MM.1S (cell line): Measurements from ENCODE around the gene RPL12.

Experiments used
- DNase-seq: peaks from one replicate; pipeline ENCODE4 v3.0.0-alpha.2; 2015
- H2AFZ ChIP-seq: fragments of 300-600 bp; sonication (generic); 2 replicates; pipeline ENCODE4 v1.6.0; 2016; ENCODE audit warnings: antibody characterized with exemption, low read length
- H3F3A ChIP-seq: fragments of 300-600 bp; sonication (generic); 2 replicates; pipeline ENCODE4 v1.6.1; 2016; ENCODE audit warnings: mild to moderate bottlenecking, antibody characterized with exemption, low read length, moderate library complexity, mixed read lengths; ENCODE audit not compliant: insufficient read depth
- H3K27ac ChIP-seq: fragments of 300-600 bp; sonication (generic); 2 replicates; pipeline ENCODE4 v1.5.1; 2016; ENCODE audit warnings: mild to moderate bottlenecking, low read length
- H3K27me3 ChIP-seq: fragments of 300-600 bp; sonication (generic); replicated peaks from 2 replicates; pipeline ENCODE4 v1.6.0; 2016; ENCODE audit warnings: low read length; ENCODE audit not compliant: insufficient read depth
- H3K36me3 ChIP-seq: fragments of 300-600 bp; sonication (generic); replicated peaks from 2 replicates; pipeline ENCODE4 v1.6.1; 2016; ENCODE audit warnings: mild to moderate bottlenecking, low read length, mixed read lengths; ENCODE audit not compliant: insufficient read depth
- H3K4me1 ChIP-seq: fragments of 300-600 bp; sonication (generic); 2 replicates; pipeline ENCODE4 v1.6.1; 2016; ENCODE audit warnings: low read length, mixed read lengths
- H3K4me2 ChIP-seq: fragments of 300-600 bp; sonication (generic); 2 replicates; pipeline ENCODE4 v1.6.0; 2016; ENCODE audit warnings: low read depth, low read length
- H3K4me3 ChIP-seq: fragments of 300-600 bp; sonication (generic); 2 replicates; pipeline ENCODE4 v1.5.1; 2016; ENCODE audit warnings: low read length, mixed read lengths
- H3K79me2 ChIP-seq: fragments of 300-600 bp; sonication (generic); 2 replicates; pipeline ENCODE4 v1.6.1; 2016; ENCODE audit warnings: mixed run types, low read length, mixed read lengths
- H3K9ac ChIP-seq: fragments of 300-600 bp; sonication (generic); 2 replicates; pipeline ENCODE4 v1.6.1; 2016; ENCODE audit warnings: low read length, mixed read lengths
- H3K9me2 ChIP-seq: fragments of 300-600 bp; sonication (generic); replicated peaks from 2 replicates; pipeline ENCODE4 v1.6.1; 2016; ENCODE audit warnings: mild to moderate bottlenecking, low read length, mixed read lengths; ENCODE audit not compliant: insufficient read depth
- H3K9me3 ChIP-seq: fragments of 300-600 bp; sonication (generic); replicated peaks from 2 replicates; pipeline ENCODE4 v1.6.1; 2016; ENCODE audit warnings: mild to moderate bottlenecking, low read length, mixed read lengths; ENCODE audit not compliant: insufficient read depth
- H4K20me1 ChIP-seq: fragments of 300-600 bp; sonication (generic); 2 replicates; pipeline ENCODE4 v1.6.1; 2016; ENCODE audit warnings: mild to moderate bottlenecking, low read length, moderate library complexity, mixed read lengths; ENCODE audit not compliant: insufficient read depth
- EZH2 ChIP-seq: fragments of 300-600 bp; sonication (generic); optimal IDR thresholded peaks from 2 replicates; pipeline ENCODE3; 2017; ENCODE audit warnings: low read depth, mild to moderate bottlenecking, antibody characterized with exemption, low read length, mixed read lengths
- EZH2phosphoT487 ChIP-seq: fragments of 300-600 bp; sonication (generic); IDR thresholded peaks from 2 replicates; pipeline ENCODE4 v1.6.1; 2018; ENCODE audit warnings: antibody characterized with exemption, low read length
- TF ChIP-seq, protein P1 (sequence below): fragments of 300-600 bp; sonication (generic); IDR thresholded peaks from 2 replicates; pipeline ENCODE4 v1.5.1; 2016; ENCODE audit warnings: antibody characterized with exemption, low read length, mixed read lengths

Gene RPL12

DNA sequence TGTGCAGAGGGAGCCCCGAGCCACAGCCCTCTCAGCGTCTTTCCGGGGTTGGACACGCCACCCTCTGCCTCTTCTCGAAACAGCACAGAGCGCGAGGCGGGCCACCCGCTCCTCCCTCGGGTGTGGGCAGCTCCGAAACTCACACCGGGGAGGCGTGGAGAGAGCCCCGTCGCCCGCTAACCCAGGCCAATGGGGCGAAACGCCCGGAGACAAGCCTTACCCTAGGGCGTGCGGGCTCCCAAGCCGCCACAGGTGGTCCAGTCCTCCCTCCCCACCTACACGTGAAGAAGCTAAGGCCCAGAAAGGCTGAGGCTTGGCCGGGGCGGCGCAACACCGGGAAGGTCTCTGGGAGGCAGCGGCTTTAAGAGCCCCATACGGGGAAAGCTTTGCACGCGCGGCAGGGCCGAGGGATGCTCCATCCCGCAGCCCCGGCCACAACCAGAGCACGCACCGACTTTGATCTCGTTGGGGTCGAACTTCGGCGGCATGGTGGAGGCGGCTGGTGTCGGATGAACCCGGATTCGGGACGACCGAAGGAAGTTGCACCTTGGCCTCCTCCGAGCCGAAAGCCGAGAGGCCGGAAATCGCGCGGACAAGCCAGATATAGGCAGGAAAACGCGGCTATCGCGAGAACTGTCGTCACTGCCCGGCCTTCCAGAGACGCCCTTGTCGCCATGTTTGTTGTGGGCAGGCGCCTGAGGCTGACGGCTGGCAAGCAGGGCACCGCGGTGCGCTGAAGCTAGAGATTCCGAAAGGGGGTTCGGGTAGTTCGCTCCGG is at the start of gene RPL12, which contains the start of gene LRSAM1:
RPL12 (minus strand) TSS at position 577 of the 778 bp plus-strand sequence; CDS start at position 488, 89 bp downstream.
LRSAM1 (plus strand) TSS at position 681 of the 778 bp plus-strand sequence. CDS start 3,018 bp downstream, outside the sequence.
- no peaks in the 10 kb centered on the region for H3K9me3 ChIP-seq
- H3K9ac ChIP-seq, result peak within 1 kb of the TSS; percentile 94
- H3F3A ChIP-seq, result peaks cover 51% of the 10 kb centered on the region
- DNase-seq, result peak; percentile 95
- peaks cover 39% of the 10 kb centered on the region for H4K20me1 ChIP-seq
- H2AFZ ChIP-seq, result peak within 1 kb of the TSS; percentile 99
- H3K9me2 ChIP-seq, result no peaks in the 10 kb centered on the region
- H3K79me2 ChIP-seq, result peaks cover 47% of the 10 kb centered on the region
- H3K4me2 ChIP-seq, result peak within 1 kb of the TSS; percentile 99
- TF ChIP-seq EZH2, result no peak
- TF ChIP-seq, protein P1, sequence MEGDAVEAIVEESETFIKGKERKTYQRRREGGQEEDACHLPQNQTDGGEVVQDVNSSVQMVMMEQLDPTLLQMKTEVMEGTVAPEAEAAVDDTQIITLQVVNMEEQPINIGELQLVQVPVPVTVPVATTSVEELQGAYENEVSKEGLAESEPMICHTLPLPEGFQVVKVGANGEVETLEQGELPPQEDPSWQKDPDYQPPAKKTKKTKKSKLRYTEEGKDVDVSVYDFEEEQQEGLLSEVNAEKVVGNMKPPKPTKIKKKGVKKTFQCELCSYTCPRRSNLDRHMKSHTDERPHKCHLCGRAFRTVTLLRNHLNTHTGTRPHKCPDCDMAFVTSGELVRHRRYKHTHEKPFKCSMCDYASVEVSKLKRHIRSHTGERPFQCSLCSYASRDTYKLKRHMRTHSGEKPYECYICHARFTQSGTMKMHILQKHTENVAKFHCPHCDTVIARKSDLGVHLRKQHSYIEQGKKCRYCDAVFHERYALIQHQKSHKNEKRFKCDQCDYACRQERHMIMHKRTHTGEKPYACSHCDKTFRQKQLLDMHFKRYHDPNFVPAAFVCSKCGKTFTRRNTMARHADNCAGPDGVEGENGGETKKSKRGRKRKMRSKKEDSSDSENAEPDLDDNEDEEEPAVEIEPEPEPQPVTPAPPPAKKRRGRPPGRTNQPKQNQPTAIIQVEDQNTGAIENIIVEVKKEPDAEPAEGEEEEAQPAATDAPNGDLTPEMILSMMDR, result 0 out of 2 replicates have a peak, but pooled peaks have one; percentile 9
- peaks cover 12% of the 10 kb centered on the region for H3K4me1 ChIP-seq
- H3K36me3 ChIP-seq, result peaks cover 21% of the 10 kb centered on the region
- H3K27ac ChIP-seq, result peak within 1 kb of the TSS; percentile 83
- H3K27me3 ChIP-seq, result no peaks in the 10 kb centered on the region
- peak within 1 kb of the TSS; percentile 88 for H3K4me3 ChIP-seq

DNA sequence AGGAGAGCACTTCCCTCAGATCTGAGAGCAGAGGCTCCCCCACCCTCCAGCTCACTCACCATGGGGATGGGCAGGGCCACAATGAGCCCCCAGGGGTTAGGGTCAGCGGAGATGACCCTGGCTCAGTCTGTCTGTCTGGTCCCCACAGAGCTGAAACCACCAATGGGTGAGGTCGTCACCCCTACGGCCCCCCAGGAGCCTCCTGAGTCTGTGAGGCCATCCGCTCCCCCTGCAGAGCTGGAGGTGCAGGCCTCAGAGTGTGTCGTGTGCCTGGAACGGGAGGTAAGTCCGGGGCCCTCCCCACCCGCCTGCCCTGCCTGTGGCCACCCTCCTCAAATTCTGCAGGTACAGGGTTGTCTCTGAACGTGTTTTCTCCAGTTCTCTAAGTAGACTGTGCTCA is 49.7 kb upstream of the RPL12 start:
- Histone ChIP-seq H3K4me3 (no peak overlapping the region), H3K79me2 (no peaks in the 10 kb centered on the region), H3K27ac (no peak overlapping the region), H3F3A (no peaks in the 10 kb centered on the region), H3K9ac (no peak overlapping the region), H3K9me3 (no peaks in the 10 kb centered on the region), H4K20me1 (no peaks in the 10 kb centered on the region), H3K4me2 (no peak overlapping the region), H3K36me3 (no peaks in the 10 kb centered on the region), H3K4me1 (no peaks in the 10 kb centered on the region), H3K9me2 (no peaks in the 10 kb centered on the region), H2AFZ (no peak overlapping the region), H3K27me3 (no peaks in the 10 kb centered on the region)
- no peak for DNase-seq
- no peak for TF ChIP-seq EZH2
- TF ChIP-seq EZH2phosphoT487, result no peak
- TF ChIP-seq, protein P1, result no peak

DNA sequence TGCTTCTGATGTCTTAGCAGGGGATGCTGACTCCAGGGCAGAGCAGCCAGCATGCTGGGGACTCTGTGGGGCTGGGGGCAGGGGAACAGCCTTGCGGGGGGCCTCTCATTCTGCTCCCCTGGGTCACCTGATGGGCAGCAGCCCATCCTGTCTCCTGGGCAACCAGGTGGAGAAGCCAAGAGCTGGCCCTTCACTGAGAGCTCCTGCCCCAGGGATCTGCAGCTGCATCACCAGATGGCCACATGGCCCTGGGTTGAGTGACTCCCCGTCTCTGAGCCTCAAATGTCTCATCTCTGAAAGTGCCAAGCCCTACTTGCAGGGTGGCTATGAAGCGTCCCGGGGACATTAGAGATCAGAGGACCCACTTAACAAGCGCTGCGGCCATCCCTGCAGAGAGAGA is 49.2 kb upstream of the RPL12 start:
- no peak overlapping the region for H2AFZ ChIP-seq

More for the DNA sequence above, 49.2 kb upstream of the RPL12 start:
- H3K9ac ChIP-seq, result no peak overlapping the region
- no peak overlapping the region for H3K4me3 ChIP-seq
- no peaks in the 10 kb centered on the region for H3K27me3 ChIP-seq
- DNase-seq, result no peak
- H4K20me1 ChIP-seq, result no peaks in the 10 kb centered on the region
- no peak for TF ChIP-seq EZH2phosphoT487
- TF ChIP-seq, protein P1, result no peak
- TF ChIP-seq EZH2, result no peak
- H3F3A ChIP-seq, result no peaks in the 10 kb centered on the region
- H3K4me2 ChIP-seq, result no peak overlapping the region
- H3K4me1 ChIP-seq, result no peaks in the 10 kb centered on the region
- H3K79me2 ChIP-seq, result no peaks in the 10 kb centered on the region
- no peaks in the 10 kb centered on the region for H3K9me2 ChIP-seq
- H3K9me3 ChIP-seq, result no peaks in the 10 kb centered on the region
- no peak overlapping the region for H3K27ac ChIP-seq
- no peaks in the 10 kb centered on the region for H3K36me3 ChIP-seq
